ENCODE results near the gene PHACTR3.

PHACTR3 gene

DNA sequence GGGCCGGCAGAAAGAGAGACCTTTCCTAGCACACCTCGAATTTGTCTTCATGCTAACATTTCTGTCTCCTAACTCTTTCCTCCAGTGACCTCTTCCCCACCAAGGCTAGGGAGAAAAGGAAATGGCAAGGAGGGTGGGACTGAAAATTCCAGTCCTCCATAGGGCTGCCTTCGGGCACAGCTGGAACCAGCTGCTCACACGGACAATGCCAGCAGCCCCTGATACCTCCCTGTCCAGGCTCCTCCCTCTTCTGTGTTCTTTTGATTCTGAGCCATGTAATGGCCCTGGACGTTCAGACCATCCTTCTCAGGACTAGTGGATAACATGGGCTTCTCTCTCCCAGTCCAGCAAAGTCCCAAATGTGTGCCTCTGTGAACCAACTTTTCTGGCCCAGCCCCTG lies 29.1 kb upstream of the PHACTR3 start:
- DNase-seq = no peak

- no peak for DNase-seq
Measured at GRCh38 chr20:59575653-59576052, 28.7 kb upstream of the PHACTR3 start.

GRCh38 chr20:59576216-59576953 lies 28.0 kb upstream of the PHACTR3 start:
- DNase-seq = no peak

DNA sequence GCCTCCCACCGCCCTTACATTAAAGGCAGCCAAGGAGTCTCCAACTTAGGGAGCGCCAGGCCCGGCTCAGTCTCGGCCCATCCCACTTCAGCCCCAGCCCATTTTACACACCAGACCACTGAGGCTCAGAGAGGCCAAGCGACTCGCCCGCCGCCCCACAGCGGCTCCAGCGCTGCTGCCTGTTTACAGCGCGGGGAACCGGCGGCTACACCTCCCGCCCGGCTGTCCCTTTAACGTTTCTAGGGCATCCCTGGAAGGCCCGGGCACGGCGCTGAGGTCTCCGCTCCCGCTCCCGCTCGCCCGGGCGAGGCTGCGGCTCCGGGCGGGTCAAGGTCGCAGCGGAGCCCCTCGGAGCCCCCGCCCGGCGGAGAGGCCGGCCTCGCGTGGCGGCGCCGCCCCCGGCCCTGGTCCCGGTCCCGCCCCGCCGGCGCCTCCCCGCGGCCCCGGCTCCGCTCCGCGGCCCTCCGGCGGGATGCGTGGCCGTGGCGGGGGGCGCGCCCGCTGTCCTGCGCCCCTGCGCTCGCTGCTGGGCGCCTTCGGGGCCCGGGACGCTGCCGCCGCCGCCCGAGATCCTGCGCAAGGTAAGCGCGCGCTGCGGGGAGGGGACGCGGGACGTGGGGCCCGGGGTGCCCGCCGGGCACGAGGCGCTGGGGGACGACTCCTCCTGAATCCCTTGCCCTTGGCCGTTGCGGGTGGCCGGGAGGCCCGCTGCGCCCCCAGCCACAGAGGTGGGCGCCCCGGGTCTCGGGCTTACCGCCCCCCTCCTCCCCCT lies 27.1 kb upstream of the PHACTR3 start:
- DNase-seq = no peak

GRCh38 chr20:59577809-59578435 lies 26.4 kb upstream of the PHACTR3 start:
- DNase-seq = no peak

DNA sequence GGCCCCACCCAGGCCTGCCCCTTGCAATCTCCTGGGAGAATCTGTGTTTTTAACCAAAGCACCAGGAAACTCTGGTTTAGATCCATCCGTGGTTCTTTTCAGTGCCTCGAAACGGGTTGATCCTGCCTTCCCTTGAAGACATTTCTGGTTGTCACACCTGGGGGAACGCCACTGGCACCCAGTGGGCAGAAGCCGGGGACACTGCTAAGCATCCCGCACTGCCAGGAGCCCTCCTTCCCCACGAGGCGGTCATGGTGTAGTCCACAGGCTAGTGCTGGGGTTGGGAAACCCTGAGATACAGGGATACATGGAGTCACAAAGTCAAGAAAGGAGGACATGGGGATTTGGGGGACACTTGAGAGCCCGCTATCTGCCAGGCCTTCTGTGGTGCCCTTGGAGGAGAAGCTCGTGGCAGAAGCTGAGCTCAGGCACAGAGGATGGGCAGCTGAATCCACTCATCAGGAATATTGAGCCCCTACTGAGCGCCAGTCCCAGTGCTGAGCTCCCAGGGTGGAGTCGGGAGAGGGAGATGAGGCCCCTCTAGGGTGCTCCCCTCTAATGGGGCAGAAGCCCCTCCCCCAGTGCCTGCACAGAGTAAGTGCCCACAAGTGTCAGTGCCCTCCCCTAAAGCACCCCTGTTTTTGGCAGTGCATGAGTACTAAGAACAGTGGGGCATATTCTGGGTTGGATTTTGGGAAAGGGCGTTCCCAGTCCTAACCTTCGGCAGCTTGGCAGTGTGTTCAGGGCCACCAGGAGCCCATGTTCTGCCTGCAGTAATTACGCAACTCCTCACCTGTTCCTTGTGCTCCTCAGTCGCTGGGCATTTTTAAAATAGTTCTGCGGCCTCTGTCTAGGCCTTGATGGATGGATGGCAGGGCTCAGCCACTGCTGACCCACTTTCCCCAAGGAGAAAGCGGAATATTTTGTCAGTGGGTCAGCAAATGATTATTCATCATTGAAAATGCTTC lies 25.6 kb upstream of the PHACTR3 start:
- no peak for DNase-seq

- no peak for DNase-seq
Measured at GRCh38 chr20:59579404-59580145, 24.8 kb upstream of the PHACTR3 start.

- no peak for DNase-seq
Measured at GRCh38 chr20:59580146-59580946, 24.0 kb upstream of the PHACTR3 start.

DNA sequence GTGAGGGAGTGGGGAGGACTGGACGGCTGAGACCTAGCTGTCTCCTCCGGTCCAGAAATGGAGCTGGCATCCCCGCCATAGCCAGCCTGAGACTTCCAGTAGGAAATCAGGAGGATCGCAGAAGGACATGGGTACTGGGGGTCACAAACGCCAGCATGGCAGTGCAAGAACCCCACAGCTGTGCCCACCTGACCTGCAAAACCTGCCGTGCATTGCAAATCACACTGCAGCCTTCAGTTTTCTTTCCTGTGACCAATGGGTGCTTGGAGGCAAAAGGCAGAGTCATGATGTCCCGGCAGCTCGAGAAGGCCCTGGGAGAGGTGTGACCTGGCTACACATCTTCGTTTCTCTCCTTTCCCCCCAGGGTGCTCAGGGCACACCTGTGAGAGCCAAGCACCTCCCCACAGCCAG lies 23.3 kb upstream of the PHACTR3 start:
- no peak for DNase-seq

DNA sequence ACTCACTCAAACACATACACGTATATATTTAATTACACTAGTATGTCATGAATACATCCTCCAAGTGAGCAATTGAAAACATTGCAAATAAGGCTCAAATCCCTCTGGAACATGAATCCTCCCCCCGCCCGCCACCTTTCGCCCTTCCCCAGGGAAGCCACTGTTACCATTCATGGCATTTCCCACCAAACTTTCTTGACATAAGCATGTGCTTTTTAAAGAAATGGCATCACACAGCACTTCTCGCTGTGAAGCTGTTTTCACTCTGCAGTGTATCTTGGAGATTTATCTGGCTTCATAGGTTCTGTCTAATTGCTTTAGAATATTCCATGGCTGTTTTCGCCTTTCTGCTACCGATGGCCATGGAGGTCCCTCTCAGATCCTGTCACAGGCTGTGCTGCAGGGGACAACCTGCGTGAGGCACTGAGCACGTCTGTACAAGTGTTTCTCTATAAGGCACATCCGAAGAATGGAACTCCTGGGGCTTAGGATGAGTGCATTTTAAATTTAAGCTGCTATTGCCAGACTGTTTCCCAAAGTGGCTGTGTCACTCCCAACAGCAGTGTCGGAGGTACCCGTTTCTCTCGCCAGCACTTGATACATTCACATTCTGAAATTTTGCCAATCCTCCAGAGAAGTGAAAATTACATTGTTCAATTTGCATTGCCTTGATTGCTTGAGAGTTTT lies 22.2 kb upstream of the PHACTR3 start:
- no peak for DNase-seq

- no peak for DNase-seq
Measured at GRCh38 chr20:59583428-59584277, 20.7 kb upstream of the PHACTR3 start.

- DNase-seq = no peak
Measured at GRCh38 chr20:59584278-59584925, 19.9 kb upstream of the PHACTR3 start.

DNA sequence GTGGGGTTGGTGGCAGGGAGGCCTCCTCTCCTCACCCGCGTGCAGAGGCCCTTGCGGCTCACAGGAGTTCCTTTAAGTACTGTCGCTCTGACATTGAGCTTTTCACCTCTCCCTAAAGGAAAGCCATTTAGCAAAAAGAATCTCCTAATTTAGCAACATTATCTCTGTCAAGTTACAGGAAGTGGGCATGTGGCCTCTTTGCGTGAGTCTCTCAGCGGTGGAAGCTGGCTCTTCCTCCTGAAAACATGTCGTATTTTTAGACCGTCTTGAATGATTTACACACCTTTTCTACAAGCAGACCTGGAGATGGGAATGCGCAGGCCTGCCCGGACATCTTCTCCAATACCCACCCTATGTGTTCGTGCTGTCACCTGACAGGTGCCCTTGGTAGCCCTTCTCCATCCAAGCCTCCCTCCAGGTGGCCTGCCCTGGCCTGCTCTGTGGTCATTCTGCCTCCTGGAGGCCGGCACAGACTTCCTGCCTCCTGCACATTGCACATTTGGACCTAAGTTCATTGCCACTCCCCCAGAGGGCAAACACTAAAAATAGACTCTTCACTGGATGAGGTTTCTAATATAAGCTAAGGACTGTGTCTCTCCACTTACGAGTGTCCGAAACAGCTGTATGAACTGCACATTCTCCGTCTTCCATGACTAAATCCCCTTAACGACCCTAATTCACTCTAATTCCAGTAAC lies 18.5 kb upstream of the PHACTR3 start:
- DNase-seq = no peak

- no peak for DNase-seq
Measured at GRCh38 chr20:59586613-59587012, 17.7 kb upstream of the PHACTR3 start.

- no peak for DNase-seq
Measured at GRCh38 chr20:59587570-59587969, 16.8 kb upstream of the PHACTR3 start.

- no peak for DNase-seq
Measured at GRCh38 chr20:59588236-59588855, 16.0 kb upstream of the PHACTR3 start.

GRCh38 chr20:59589086-59589684 lies 15.2 kb upstream of the PHACTR3 start:
- no peak for DNase-seq
